Endothelial cell of umbilical vein (primary cell): ENCODE measurements around the gene APLP2. TPM values are rescaled to one million over a fixed set of nuclear protein-coding genes. Genes with fewer than 3 reads are reported as not detected.

Source experiments
- BruUV-seq: library from RNA; stranded (reverse); fragments of 400-500 nt; replicated peaks from 2 replicates; lab custom pipeline; 2021; lab: Mats Ljungman, UMichigan
- CTCF ChIA-PET: fragments of 300-600, 350-600 bp; sonication (Branson Sonifier 250); formaldehyde crosslinking; loops from one replicate; lab custom pipeline; 2021; ENCODE audit warnings: antibody characterized with exemption, inconsistent platforms; lab: Charles Lee
- POLR2A ChIA-PET: fragments of 300-600, 350-600 bp; sonication (Branson Sonifier 250); formaldehyde crosslinking; loops from one replicate; lab custom pipeline; 2021; ENCODE audit warnings: antibody characterized with exemption, inconsistent platforms; lab: Charles Lee
- DNase-seq: peaks from one replicate; pipeline ENCODE4 v3.0.0-alpha.2; 2011; ENCODE audit warnings: low read depth, low spot score
- FAIRE-seq: peaks from 2 replicates; lab custom pipeline; 2011; peaks lifted over from hg19 to GRCh38; lab: Jason Lieb, UNC
- H2AFZ ChIP-seq: 2 replicates; pipeline ENCODE4 v1.6.0; 2012; ENCODE audit warnings: low read depth, low read length, control low read depth, inconsistent platforms
- H3K27ac ChIP-seq: 2 replicates; pipeline ENCODE4 v1.5.1; 2011; ENCODE audit warnings: low read depth, mild to moderate bottlenecking, control low read depth, low read length, moderate library complexity; ENCODE audit not compliant: insufficient read depth
- H3K27me3 ChIP-seq, 2 experiments: 2 replicates each; pipeline versions ENCODE4 v1.6.0 to v1.6.1; 2011; ENCODE audit warnings: low read length in 2 of 2, mixed read lengths in 1 of 2; ENCODE audit not compliant: control insufficient read depth in 2 of 2, insufficient read depth in 2 of 2
- H3K36me3 ChIP-seq, 2 experiments: 2 replicates in 1 of 2; 3 replicates in 1 of 2; pipeline ENCODE4 v1.5.1; 2011; ENCODE audit warnings: low read length in 2 of 2, mild to moderate bottlenecking in 1 of 2, moderate library complexity in 1 of 2; ENCODE audit not compliant: control insufficient read depth in 2 of 2, insufficient read depth in 2 of 2; ENCODE audit errors: extremely low read depth in 1 of 2
- H3K4me1 ChIP-seq: 3 replicates; pipeline ENCODE4 v1.5.1; 2011; ENCODE audit warnings: mild to moderate bottlenecking, low read length; ENCODE audit not compliant: control insufficient read depth, insufficient read depth; ENCODE audit errors: extremely low read depth
- H3K4me2 ChIP-seq: 2 replicates; pipeline ENCODE4 v1.6.1; 2011; ENCODE audit warnings: low read length, control low read depth, mixed read lengths; ENCODE audit not compliant: insufficient read depth
- H3K4me3 ChIP-seq, 3 experiments: fragments of 200-600 bp in 1 of 3; sonication (generic), shearing (Covaris generic) in 1 of 3; replicated peaks in 1 of 3; 2 replicates each; pipeline ENCODE4 v1.5.1; 2011 to 2016; ENCODE audit warnings: control low read depth in 3 of 3, low read length in 3 of 3, mild to moderate bottlenecking in 2 of 3, inconsistent platforms in 1 of 3, low read depth in 1 of 3, moderate library complexity in 1 of 3; ENCODE audit not compliant: insufficient read depth in 1 of 3
- H3K79me2 ChIP-seq: 2 replicates; pipeline ENCODE4 v1.6.0; 2012; ENCODE audit warnings: low read length, inconsistent platforms; ENCODE audit not compliant: control insufficient read depth, insufficient read depth
- H3K9ac ChIP-seq: replicated peaks from 2 replicates; pipeline ENCODE3; 2011; ENCODE audit warnings: low read length, control low read depth; ENCODE audit not compliant: insufficient read depth; ENCODE audit errors: extremely low read depth
- H3K9me1 ChIP-seq: replicated peaks from 3 replicates; pipeline ENCODE4 v1.6.0; 2011; ENCODE audit warnings: mild to moderate bottlenecking, low read length; ENCODE audit not compliant: control insufficient read depth, insufficient read depth; ENCODE audit errors: extremely low read depth
- H3K9me3 ChIP-seq: replicated peaks from 2 replicates; pipeline ENCODE4 v1.5.1; 2012; ENCODE audit warnings: low read length, inconsistent platforms; ENCODE audit not compliant: control insufficient read depth, insufficient read depth
- H4K20me1 ChIP-seq: replicated peaks from 2 replicates; pipeline ENCODE3; 2011; ENCODE audit warnings: mild to moderate bottlenecking, low read length; ENCODE audit not compliant: control insufficient read depth, insufficient read depth; ENCODE audit errors: extremely low read depth
- FOS ChIP-seq: IDR thresholded peaks from 2 replicates; pipeline ENCODE4 v1.6.1; 2011; ENCODE audit warnings: mild to moderate bottlenecking, low read length, moderate library complexity, borderline replicate concordance; ENCODE audit not compliant: insufficient read depth
- GATA2 ChIP-seq: IDR thresholded peaks from 2 replicates; pipeline ENCODE4 v1.7.0; 2011; ENCODE audit warnings: low read depth, mild to moderate bottlenecking, moderate library complexity, mixed read lengths, low read length; ENCODE audit not compliant: insufficient read length, insufficient read depth
- JUN ChIP-seq: IDR thresholded peaks from 2 replicates; pipeline ENCODE4 v1.6.1; 2011; ENCODE audit warnings: borderline replicate concordance, low read depth; ENCODE audit not compliant: insufficient read length, insufficient read depth
- MYC ChIP-seq: IDR thresholded peaks from one replicate; pipeline ENCODE4 v1.6.1; 2011; ENCODE audit warnings: mild to moderate bottlenecking, low read depth, low read length
- dilution Hi-C: fragments of 300-500 bp; cut with MboI; formaldehyde crosslinking; loops from one replicate; pipeline ENCODE4 v1.15.0; 2019; ENCODE audit warnings: low sequenced_read_pairs; ENCODE audit not compliant: extremely low pct_ligation_motif_present
- intact Hi-C: fragments of 100-400 bp; cut with micrococcal nuclease; formaldehyde crosslinking; loops from one replicate; pipeline ENCODE4 v1.10.0; 2022
- polyA plus RNA-seq, 4 experiments: library from polyadenylated mRNA; depleted of rRNA in 3 of 4; stranded (reverse) in 3 of 4; unstranded in 1 of 4; fragments of >200 nt; gene quantifications; 2 replicates each; pipeline versions ENCODE4 v1.2.1 to v1.2.3, GENCODE V29; 2011 to 2012; ENCODE audit warnings: missing spikeins in 1 of 4
- total RNA-seq: library from RNA; stranded (reverse); gene quantifications from 2 replicates; pipeline ENCODE4 v1.2.3, GENCODE V29; 2021
- TF ChIP-seq, protein P1 (sequence below), 2 donors: IDR thresholded peaks; 1 replicate in 1 of 2; 2 replicates in 1 of 2; pipeline ENCODE4 v1.5.1; 2011; ENCODE audit warnings: low read length in 2 of 2, mild to moderate bottlenecking in 2 of 2, moderate library complexity in 2 of 2, control low read depth in 1 of 2, inconsistent platforms in 1 of 2, low read depth in 1 of 2; ENCODE audit not compliant: insufficient read depth in 1 of 2; ENCODE audit errors: extremely low read depth in 1 of 2
- TF ChIP-seq, protein P2 (sequence below): IDR thresholded peaks from 2 replicates; pipeline ENCODE4 v1.6.1; 2011; ENCODE audit not compliant: insufficient read depth, insufficient read length

Gene APLP2
- total and polyA plus RNA-seq, 2 donors (not counting 3 experiments of a cell fraction or from before 2014, with no cell fraction given): 493 to 543 TPM

DNA sequence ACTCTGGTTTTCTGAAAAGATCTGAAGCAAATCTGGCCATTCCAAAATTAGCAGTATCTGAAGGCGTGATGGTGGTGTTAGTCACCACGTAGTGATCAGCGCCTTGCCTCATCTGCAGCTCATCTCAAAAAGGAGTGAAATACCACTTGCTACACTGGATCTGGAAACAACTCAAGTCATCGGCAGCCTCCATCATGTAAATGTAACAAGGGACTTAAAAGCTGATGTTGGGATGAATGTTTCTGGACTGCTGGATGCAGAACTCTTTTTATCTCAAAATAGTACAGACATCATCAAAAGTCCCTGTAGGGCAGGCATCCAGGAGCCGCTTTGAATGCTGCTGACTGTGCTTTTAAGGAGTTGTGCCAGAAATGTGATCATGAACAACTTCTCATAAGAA lies 14.1 kb upstream of the APLP2 start:
- no peak overlapping the region for H3K9ac ChIP-seq
- dilution Hi-C loops (no loop called here), intact Hi-C loops (no loop called here)
- H4K20me1 ChIP-seq: no peaks in the 10 kb centered on the region
- H2AFZ ChIP-seq: no peak overlapping the region
- no peaks in the 10 kb centered on the region for H3K9me3 ChIP-seq
- no peaks in the 10 kb centered on the region for H3K79me2 ChIP-seq
- ChIA-PET CTCF (interaction anchor here (1.1 kb wide), 2 partner anchors 10 to 77 kb away, joined by 3 to 4 read pairs; no protein-coding TSS in a partner anchor), POLR2A (no interaction called here)
- BruUV-seq: no TSS peak
- H3K4me2 ChIP-seq: no peak overlapping the region
- H3K4me3 ChIP-seq: no peak overlapping the region
- no peaks in the 10 kb centered on the region for H3K36me3 ChIP-seq
- H3K9me1 ChIP-seq: no peaks in the 10 kb centered on the region
- no peaks in the 10 kb centered on the region for H3K4me1 ChIP-seq
- no peak for FAIRE-seq
- H3K27ac ChIP-seq: no peak overlapping the region
- no peak for DNase-seq
- TF ChIP-seq, protein P1, sequence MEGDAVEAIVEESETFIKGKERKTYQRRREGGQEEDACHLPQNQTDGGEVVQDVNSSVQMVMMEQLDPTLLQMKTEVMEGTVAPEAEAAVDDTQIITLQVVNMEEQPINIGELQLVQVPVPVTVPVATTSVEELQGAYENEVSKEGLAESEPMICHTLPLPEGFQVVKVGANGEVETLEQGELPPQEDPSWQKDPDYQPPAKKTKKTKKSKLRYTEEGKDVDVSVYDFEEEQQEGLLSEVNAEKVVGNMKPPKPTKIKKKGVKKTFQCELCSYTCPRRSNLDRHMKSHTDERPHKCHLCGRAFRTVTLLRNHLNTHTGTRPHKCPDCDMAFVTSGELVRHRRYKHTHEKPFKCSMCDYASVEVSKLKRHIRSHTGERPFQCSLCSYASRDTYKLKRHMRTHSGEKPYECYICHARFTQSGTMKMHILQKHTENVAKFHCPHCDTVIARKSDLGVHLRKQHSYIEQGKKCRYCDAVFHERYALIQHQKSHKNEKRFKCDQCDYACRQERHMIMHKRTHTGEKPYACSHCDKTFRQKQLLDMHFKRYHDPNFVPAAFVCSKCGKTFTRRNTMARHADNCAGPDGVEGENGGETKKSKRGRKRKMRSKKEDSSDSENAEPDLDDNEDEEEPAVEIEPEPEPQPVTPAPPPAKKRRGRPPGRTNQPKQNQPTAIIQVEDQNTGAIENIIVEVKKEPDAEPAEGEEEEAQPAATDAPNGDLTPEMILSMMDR (IDR thresholded peaks at IDR 0.05; ENCODE audit: extremely low read depth in 1 of 2, insufficient read depth in 1 of 2, low read depth in 1 of 2, low read length in 2 of 2): no peak
- TF ChIP-seq MYC: no peak
- no peaks in the 10 kb centered on the region for H3K27me3 ChIP-seq

DNA sequence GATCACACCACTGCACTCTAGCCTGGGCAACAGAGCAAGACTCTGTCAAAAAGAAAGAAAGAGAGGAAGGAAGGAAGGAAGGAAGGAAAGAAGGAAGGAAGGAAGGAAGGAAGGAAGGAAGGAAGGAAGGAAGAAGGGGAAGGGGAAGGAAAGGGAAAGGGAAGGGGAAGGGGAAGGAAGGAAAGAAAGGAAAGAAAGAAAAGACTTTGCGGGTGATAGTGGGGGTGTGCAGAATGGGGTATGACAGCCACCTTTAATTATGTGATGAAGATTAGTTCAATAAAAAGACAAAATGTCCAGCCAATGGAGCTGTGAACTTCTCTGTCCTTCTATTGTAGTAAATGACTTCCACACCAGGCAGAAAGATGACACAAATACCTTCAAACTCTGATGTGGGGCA lies 8.7 kb upstream of the APLP2 start:
- TF ChIP-seq JUN (no peak), MYC (no peak), FOS (no peak), GATA2 (no peak)
- TF ChIP-seq, protein P2, sequence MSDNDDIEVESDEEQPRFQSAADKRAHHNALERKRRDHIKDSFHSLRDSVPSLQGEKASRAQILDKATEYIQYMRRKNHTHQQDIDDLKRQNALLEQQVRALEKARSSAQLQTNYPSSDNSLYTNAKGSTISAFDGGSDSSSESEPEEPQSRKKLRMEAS: no peak
- TF ChIP-seq, protein P1 (IDR thresholded peaks at IDR 0.05; ENCODE audit: extremely low read depth in 1 of 2, insufficient read depth in 1 of 2, low read depth in 1 of 2, low read length in 2 of 2): no peak
- no TSS peak for BruUV-seq
- Histone ChIP-seq H3K4me1 (no peaks in the 10 kb centered on the region), H3K4me2 (no peak overlapping the region), H3K27me3 (peaks cover 0 to 7% of the 10 kb centered on the region in 2 experiments), H4K20me1 (no peaks in the 10 kb centered on the region), H3K27ac (no peak overlapping the region), H2AFZ (no peak overlapping the region), H3K36me3 (no peaks in the 10 kb centered on the region), H3K79me2 (no peaks in the 10 kb centered on the region), H3K9ac (no peak overlapping the region), H3K9me1 (no peaks in the 10 kb centered on the region), H3K4me3 (no peak overlapping the region), H3K9me3 (no peaks in the 10 kb centered on the region)
- CTCF ChIA-PET: interaction anchor here (1.6 to 2.1 kb wide), 2 partner anchors 10 to 13 kb away, joined by 5 to 6 read pairs; no protein-coding TSS in a partner anchor
- dilution Hi-C loops: no loop called here
- POLR2A ChIA-PET: no interaction called here
- DNase-seq (no peak), FAIRE-seq (no peak)
- intact Hi-C loops: no loop called here
